CD4-positive, alpha-beta T cell (primary cell): ENCODE data around the gene PDIA3. TPM values are rescaled to one million over a fixed set of nuclear protein-coding genes. Genes with fewer than 3 reads are reported as not detected.

ENCODE experiments used
- ATAC-seq: fragments of 200-7000 bp; cut with Tn5 transposase; one replicate; pipeline ENCODE4 v1.10.0; 2022; ENCODE audit warnings: mild to moderate bottlenecking; ENCODE audit not compliant: poor library complexity
- CTCF ChIA-PET: fragments of 350-600 bp; sonication (Branson Sonifier 250); formaldehyde crosslinking; loops from one replicate; lab custom pipeline; 2021; ENCODE audit warnings: antibody characterized with exemption, inconsistent platforms; lab: Charles Lee
- POLR2A ChIA-PET: fragments of 350-600 bp; sonication (Branson Sonifier 250); formaldehyde crosslinking; loops from one replicate; lab custom pipeline; 2021; ENCODE audit warnings: antibody characterized with exemption, inconsistent platforms; lab: Charles Lee
- DNase-seq, 14 experiments: peaks; one replicate each; pipeline ENCODE4 v3.0.0-alpha.2; 2013 to 2020; ENCODE audit warnings: mixed read lengths in 2 of 14
- H3K27ac ChIP-seq, 2 donors: one replicate each; pipeline versions ENCODE4 v1.5.1 to v1.7.0; 2013; ENCODE audit warnings: low read length in 2 of 2, low read depth in 1 of 2, mild to moderate bottlenecking in 1 of 2
- H3K27me3 ChIP-seq, 2 experiments: 1 replicate in 1 of 2; 2 replicates in 1 of 2; pipeline versions ENCODE4 v1.6.1 to v1.7.0; 2013; ENCODE audit warnings: low read length in 2 of 2, control low read depth in 1 of 2, mild to moderate bottlenecking in 1 of 2, moderate library complexity in 1 of 2; ENCODE audit not compliant: insufficient read depth in 2 of 2, control insufficient read depth in 1 of 2
- H3K36me3 ChIP-seq: one replicate; pipeline ENCODE4 v1.6.1; 2013; ENCODE audit warnings: low read length, control low read depth; ENCODE audit not compliant: insufficient read depth
- H3K4me1 ChIP-seq: one replicate; pipeline ENCODE4 v1.6.1; 2013; ENCODE audit warnings: low read length, control low read depth; ENCODE audit not compliant: insufficient read depth
- H3K4me3 ChIP-seq: one replicate; pipeline ENCODE4 v1.5.1; 2013; ENCODE audit warnings: mild to moderate bottlenecking, low read length, moderate library complexity
- H3K9me3 ChIP-seq, 2 experiments: 1 replicate in 1 of 2; 2 replicates in 1 of 2; pipeline versions ENCODE4 v1.6.1 to v1.7.0; 2013; ENCODE audit warnings: low read length in 2 of 2, mild to moderate bottlenecking in 2 of 2, control low read depth in 1 of 2, moderate library complexity in 1 of 2; ENCODE audit not compliant: control insufficient read depth in 1 of 2, insufficient read depth in 1 of 2
- H3K27ac Mint-ChIP-seq: one replicate; pipeline ENCODE4 v1.8.0; 2020; ENCODE audit warnings: mixed read lengths
- H3K27me3 Mint-ChIP-seq: one replicate; pipeline ENCODE4 v1.8.0; 2021; ENCODE audit warnings: mixed read lengths
- H3K36me3 Mint-ChIP-seq: one replicate; pipeline ENCODE4 v1.8.0; 2021; ENCODE audit warnings: low read depth, mixed read lengths
- H3K4me1 Mint-ChIP-seq: one replicate; pipeline ENCODE4 v1.8.0; 2021; ENCODE audit warnings: low read depth, mixed read lengths
- H3K4me3 Mint-ChIP-seq: one replicate; pipeline ENCODE4 v1.8.0; 2020; ENCODE audit warnings: mild to moderate bottlenecking, mixed read lengths
- H3K9me3 Mint-ChIP-seq: one replicate; pipeline ENCODE4 v1.8.0; 2020; ENCODE audit warnings: mixed read lengths
- CTCF ChIP-seq: fragments of 200-600 bp; IDR thresholded peaks from one replicate; pipeline ENCODE4 v1.8.0; 2022; ENCODE audit warnings: antibody characterized with exemption, mild to moderate bottlenecking
- intact Hi-C, 2 experiments: fragments of 100-400 bp; cut with DNase I in 1 of 2; cut with micrococcal nuclease in 1 of 2; formaldehyde crosslinking; loops; one replicate each; pipeline versions ENCODE4 v1.15.1 to v1.9.0; 2023 to 2025; cut with DNase I, micrococcal nuclease
- total RNA-seq, 174 experiments: library from RNA in 2 of 174; stranded (reverse) in 2 of 174; gene quantifications; one replicate each; pipeline ENCODE4 v1.2.3 and lab custom pipeline; 2021 to 2026

Gene PDIA3
- total RNA-seq, 2 experiments from 2014 or later: 179 to 200 TPM

- no peak for TF ChIP-seq CTCF
- Histone ChIP-seq H3K36me3 (peaks cover 43% of the 10 kb centered on the region), H3K27ac (peak overlapping the region; percentile 98 to 99), H3K27me3 (peaks cover 0 to 3% of the 10 kb centered on the region in 2 experiments), H3K4me1 (peaks cover 38% of the 10 kb centered on the region), H3K4me3 (peak overlapping the region; percentile 100), H3K9me3 (peaks cover 0 to 4% of the 10 kb centered on the region in 2 experiments)
- H3K9me3 Mint-ChIP-seq: no peaks in the 10 kb centered on the region
- DNase-seq (no peak), ATAC-seq (no peak)
- H3K27ac Mint-ChIP-seq: peak overlapping the region; percentile 99
- ChIA-PET POLR2A (interaction anchor here (1.4 to 4.4 kb wide), 3 partner anchors 17 to 44 kb away, joined by 5 to 55 read pairs (median 18); partner anchors contain the start of genes ELL3 and MFAP1), CTCF (interaction anchor here (0.6 to 1.3 kb wide), 2 partner anchors 8 to 17 kb away, joined by 3 to 4 read pairs; partner anchors contain the start of gene ELL3)
- H3K36me3 Mint-ChIP-seq: peaks cover 70% of the 10 kb centered on the region
- intact Hi-C loops: loop anchor here (5.0 to 10.0 kb wide), 2 partner anchors 34 to 279 kb away; partner anchors contain the start of genes WDR76 (in 2 of the 2) and MAP1A (in 1 of the 2)
- H3K27me3 Mint-ChIP-seq: no peaks in the 10 kb centered on the region
- H3K4me1 Mint-ChIP-seq: peaks cover 70% of the 10 kb centered on the region
- peak overlapping the region; percentile 99 for H3K4me3 Mint-ChIP-seq
Measured at GRCh38 chr15:43793647-43794046, 47.4 kb downstream of the PDIA3 start.

- Histone ChIP-seq H3K27me3 (peaks cover 0 to 3% of the 10 kb centered on the region in 2 experiments), H3K9me3 (peaks cover 0 to 4% of the 10 kb centered on the region in 2 experiments), H3K36me3 (peaks cover 51% of the 10 kb centered on the region), H3K4me1 (peaks cover 45% of the 10 kb centered on the region), H3K4me3 (no peak overlapping the region), H3K27ac (peak overlapping the region; percentile 5 to 18)
- Mint-ChIP-seq H3K4me3 (peak overlapping the region; percentile 99), H3K27ac (peak overlapping the region; percentile 99), H3K27me3 (no peaks in the 10 kb centered on the region), H3K9me3 (no peaks in the 10 kb centered on the region), H3K4me1 (peaks cover 78% of the 10 kb centered on the region), H3K36me3 (peaks cover 78% of the 10 kb centered on the region)
- DNase-seq (no peak), ATAC-seq (no peak)
- intact Hi-C loops: loop anchor here (5.0 to 10.0 kb wide), 2 partner anchors 33 to 280 kb away; partner anchors contain the start of genes WDR76 (in 2 of the 2) and MAP1A (in 1 of the 2)
- ChIA-PET POLR2A (interaction anchor here (1.0 to 6.8 kb wide), 7 partner anchors 18 to 743 kb away, joined by 3 to 55 read pairs (median 5); partner anchors contain the start of genes EIF3J, ELL3 and MFAP1), CTCF (interaction anchor here (0.6 to 1.3 kb wide), 2 partner anchors 9 to 18 kb away, joined by 3 to 4 read pairs; partner anchors contain the start of gene ELL3)
- TF ChIP-seq CTCF: no peak
Measured at GRCh38 chr15:43794269-43795037, 48.2 kb downstream of the PDIA3 start.

GRCh38 chr15:43795197-43795596, 49.0 kb downstream of the PDIA3 start:
- Mint-ChIP-seq H3K9me3 (no peaks in the 10 kb centered on the region), H3K4me3 (peak overlapping the region; percentile 99), H3K27ac (peak overlapping the region; percentile 99), H3K27me3 (no peaks in the 10 kb centered on the region), H3K4me1 (peaks cover 85% of the 10 kb centered on the region), H3K36me3 (peaks cover 82% of the 10 kb centered on the region)
- Histone ChIP-seq H3K4me3 (no peak overlapping the region), H3K4me1 (peaks cover 53% of the 10 kb centered on the region), H3K27ac (peak overlapping the region in 1 of 2 donors; percentile 5), H3K27me3 (peaks cover 0 to 3% of the 10 kb centered on the region in 2 experiments), H3K36me3 (peaks cover 54% of the 10 kb centered on the region), H3K9me3 (peaks cover 0 to 4% of the 10 kb centered on the region in 2 experiments)
- TF ChIP-seq CTCF: no peak
- no peak for DNase-seq
- ATAC-seq: no peak
- CTCF ChIA-PET: interaction anchor here (2.4 kb wide), 1 partner anchor 18 kb away, joined by 6 read pairs; the partner anchor contains the start of gene ELL3
- intact Hi-C loops: loop anchor here in 1 of 2 experiments (10.0 kb wide), 1 partner anchor 280 kb away; the partner anchor contains the start of gene MAP1A
- POLR2A ChIA-PET: interaction anchor here (1.0 to 6.8 kb wide), 6 partner anchors 18 to 742 kb away, joined by 3 to 48 read pairs (median 4); partner anchors contain the start of genes EIF3J, ELL3 and MFAP1
